Measurements from ENCODE around the gene LRMDA. TPM values are rescaled to one million over a fixed set of nuclear protein-coding genes. Genes with fewer than 3 reads are reported as not detected.

The LRMDA gene
- total and polyA plus RNA-seq, 2 of the 8 experiments (the other 6 are each of a cell fraction or from before 2014, with no cell fraction given) = 0.86 to 2.8 TPM

- no peak overlapping the region; the same call in 1 of the 2 replicates for H2BK5ac ChIP-seq (ENCODE audit: low read depth, low read length)
- CTCF ChIA-PET (ENCODE audit: partially characterized antibody) = no interaction called here
- no peaks in the 10 kb centered on the region for H3K36me3 ChIP-seq (ENCODE audit: control insufficient read depth in 2 of 4, insufficient read depth in 4 of 4, low read length in 3 of 4)
- H3K4ac ChIP-seq (replicated peaks; ENCODE audit: insufficient read length, low read depth, low read length) = no peak overlapping the region
- H3K23me2 ChIP-seq (ENCODE audit: low read depth, low read length) = no peaks in the 10 kb centered on the region
- no peak overlapping the region for H3K23ac ChIP-seq (ENCODE audit: insufficient read length)
- H2BK20ac ChIP-seq (ENCODE audit: low read length) = peak overlapping the region; percentile 82; the same call in 1 of the 2 replicates
- H3K27ac ChIP-seq (ENCODE audit: low read depth, low read length) = no peak overlapping the region
- no peaks in the 10 kb centered on the region for H4K20me1 ChIP-seq (replicated peaks in 1 of 2; ENCODE audit: control insufficient read depth in 1 of 2, insufficient read depth in 2 of 2, low read length in 2 of 2)
- 46% methylated on average over 7 of the region's 7 CpGs; no CpG with 5 or more reads in 1 of the 2 experiments for WGBS, 2 experiments (ENCODE audit: extremely low coverage in 1 of 2, insufficient coverage in 1 of 2, insufficient read length in 1 of 2, insufficient replicate concordance in 2 of 2, low coverage in 1 of 2, low lambda C conversion rate in 2 of 2, missing lambda C conversion rate in 1 of 2)
- no peak overlapping the region for H4K91ac ChIP-seq (replicated peaks; ENCODE audit: insufficient read length, low read length)
- no peaks in the 10 kb centered on the region for H3K79me1 ChIP-seq (ENCODE audit: low read depth, low read length)
- peaks cover 2 to 16% (median 6%) of the 10 kb centered on the region in 4 experiments; a peak in 5 of 7 replicates for H3K4me1 ChIP-seq (replicated peaks in 1 of 4; ENCODE audit: control insufficient read depth in 3 of 4, insufficient read depth in 4 of 4, low read length in 3 of 4)
- H4K8ac ChIP-seq (ENCODE audit: extremely low read depth, insufficient read depth, low read length) = no peak overlapping the region
- no peak overlapping the region for H3K14ac ChIP-seq (ENCODE audit: insufficient read length)
- FAIRE-seq = no peak
- H3K4me3 ChIP-seq (ENCODE audit: extremely low read depth in 1 of 4, insufficient read depth in 2 of 4, low read depth in 3 of 4, low read length in 4 of 4) = peak overlapping the region in 1 of 4 experiments; percentile 26; a peak in 1 of 8 replicates
- 0 out of 7 replicates have a peak, but pooled peaks cover 0 to 2% (median 0%) of the 10 kb centered on the region in 4 experiments for H3K27me3 ChIP-seq (replicated peaks in 1 of 4; ENCODE audit: control insufficient read depth in 3 of 4, extremely low read depth in 1 of 4, insufficient read depth in 3 of 4, low read length in 3 of 4)
- H3K9ac ChIP-seq (replicated peaks in 1 of 4; ENCODE audit: extremely low read depth in 1 of 4, low read depth in 3 of 4, low read length in 3 of 4) = no peak overlapping the region
- H2AFZ ChIP-seq (ENCODE audit: low read length) = no peak overlapping the region
- H2BK120ac ChIP-seq (replicated peaks; ENCODE audit: low read depth, low read length) = no peak overlapping the region
- H3K9me3 ChIP-seq (ENCODE audit: insufficient read depth in 2 of 2, low read depth in 1 of 2, low read length in 1 of 2) = peaks cover 0 to 4% of the 10 kb centered on the region in 2 experiments; a peak in 1 of 4 replicates
- H3K18ac ChIP-seq (ENCODE audit: extremely low read depth, low read length) = peak overlapping the region; percentile 55; the same call in 1 of the 2 replicates
- no peak overlapping the region for H2BK15ac ChIP-seq (ENCODE audit: low read length)
- no peak for DNase-seq (ENCODE audit: low read depth in 1 of 2, low spot score in 2 of 2)
- peak overlapping the region; percentile 28 to 40; a peak in 3 of 4 replicates for H3K4me2 ChIP-seq (ENCODE audit: insufficient read depth in 1 of 2, low read depth in 2 of 2, low read length in 2 of 2)
- H2AK5ac ChIP-seq (ENCODE audit: low read depth, low read length) = peak overlapping the region; percentile 69; the same call in 1 of the 2 replicates
- no peak overlapping the region for H4K5ac ChIP-seq (ENCODE audit: insufficient read length, low read depth, low read length)
- no peaks in the 10 kb centered on the region for H3K79me2 ChIP-seq (ENCODE audit: control insufficient read depth in 1 of 2, insufficient read depth in 2 of 2, low read length in 2 of 2)
- no peak overlapping the region for H2BK12ac ChIP-seq (ENCODE audit: low read depth, low read length)
- H3K56ac ChIP-seq (replicated peaks; ENCODE audit: insufficient read length, low read depth, low read length) = no peak overlapping the region
- POLR2A ChIA-PET (ENCODE audit: partially characterized antibody) = no interaction called here
- TF ChIP-seq POU5F1 (IDR thresholded peaks at IDR 0.05; ENCODE audit: low read depth, low read length) (no peak), POLR2A (IDR thresholded peaks at IDR 0.05; ENCODE audit: control extremely low read depth in 1 of 2, low read depth in 2 of 2, low read length in 2 of 2) (no peak), ATF3 (IDR thresholded peaks at IDR 0.05; ENCODE audit: insufficient read depth, low read depth, low read length) (no peak)
These were observed 44.2 kb downstream of the LRMDA start for GRCh38 chr10:75475460-75476182.
